Activated B cell treated with CpG ODN at 0.5 μM for 24 hours (primary cell): ENCODE results near the gene CTNNA2. TPM values are rescaled to one million over a fixed set of nuclear protein-coding genes. Genes with fewer than 3 reads are reported as not detected.

Experiments used
- ATAC-seq: fragments of 200-7000 bp; cut with Tn5 transposase; one replicate; pipeline ENCODE4 v1.10.0; 2021; ENCODE audit warnings: low read depth, mild to moderate bottlenecking, moderate library complexity
- CTCF ChIA-PET: fragments of 350-600 bp; sonication (Branson Sonifier 250); formaldehyde crosslinking; loops from one replicate; lab custom pipeline; 2021; ENCODE audit warnings: antibody characterized with exemption; lab: Charles Lee
- POLR2A ChIA-PET: fragments of 350-600 bp; sonication (Branson Sonifier 250); formaldehyde crosslinking; loops from one replicate; lab custom pipeline; 2021; ENCODE audit warnings: antibody characterized with exemption; lab: Charles Lee
- DNase-seq: peaks from one replicate; pipeline ENCODE4 v3.0.0; 2022
- H3K27ac Mint-ChIP-seq: one replicate; pipeline ENCODE4 v1.8.0; 2020; ENCODE audit warnings: mixed read lengths
- H3K27me3 Mint-ChIP-seq: one replicate; pipeline ENCODE4 v1.8.0; 2021; ENCODE audit warnings: mixed read lengths
- H3K36me3 Mint-ChIP-seq: one replicate; pipeline ENCODE4 v1.8.0; 2021; ENCODE audit warnings: low read depth, mixed read lengths
- H3K4me1 Mint-ChIP-seq: one replicate; pipeline ENCODE4 v1.8.0; 2021; ENCODE audit warnings: mixed read lengths
- H3K4me3 Mint-ChIP-seq: one replicate; pipeline ENCODE4 v1.8.0; 2020; ENCODE audit warnings: mild to moderate bottlenecking, mixed read lengths
- H3K9me3 Mint-ChIP-seq: one replicate; pipeline ENCODE4 v1.8.0; 2020; ENCODE audit warnings: mixed read lengths
- CTCF ChIP-seq: fragments of 200-600 bp; IDR thresholded peaks from one replicate; pipeline ENCODE4 v1.8.0; 2022; ENCODE audit warnings: antibody characterized with exemption, mild to moderate bottlenecking
- intact Hi-C: fragments of 100-400 bp; cut with micrococcal nuclease; formaldehyde crosslinking; loops from one replicate; pipeline ENCODE4 v1.15.1; 2024
- total RNA-seq: library from RNA; stranded (reverse); gene quantifications from 2 replicates; pipeline ENCODE4 v1.2.3, GENCODE V29; 2022

CTNNA2 gene
- total RNA-seq, 1 donor from 2014 or later: not detected

- Mint-ChIP-seq H3K27ac (no peak overlapping the region), H3K4me1 (no peaks in the 10 kb centered on the region), H3K9me3 (peaks cover 4% of the 10 kb centered on the region), H3K27me3 (no peaks in the 10 kb centered on the region), H3K36me3 (no peaks in the 10 kb centered on the region), H3K4me3 (no peak overlapping the region)
- intact Hi-C loops: no loop called here
- ChIA-PET CTCF (no interaction called here), POLR2A (no interaction called here)
- ATAC-seq: no peak
- DNase-seq: no peak
- TF ChIP-seq CTCF: no peak
Measured at GRCh38 chr2:79569048-79569447, 56.2 kb downstream of the CTNNA2 start.

GRCh38 chr2:79573895-79574674 lies 61.2 kb downstream of the CTNNA2 start:
- ATAC-seq (no peak), DNase-seq (no peak)
- no peaks in the 10 kb centered on the region for H3K4me1 Mint-ChIP-seq
- ChIA-PET POLR2A (no interaction called here), CTCF (no interaction called here)
- H3K9me3 Mint-ChIP-seq: peaks cover 4% of the 10 kb centered on the region
- no peak overlapping the region for H3K27ac Mint-ChIP-seq
- no peaks in the 10 kb centered on the region for H3K27me3 Mint-ChIP-seq
- H3K4me3 Mint-ChIP-seq: no peak overlapping the region
- no peak for TF ChIP-seq CTCF
- no peaks in the 10 kb centered on the region for H3K36me3 Mint-ChIP-seq
- intact Hi-C loops: no loop called here

GRCh38 chr2:79576451-79576850 lies 63.6 kb downstream of the CTNNA2 start:
- intact Hi-C loops: no loop called here
- Mint-ChIP-seq H3K27me3 (no peaks in the 10 kb centered on the region), H3K4me3 (no peak overlapping the region), H3K4me1 (no peaks in the 10 kb centered on the region), H3K27ac (no peak overlapping the region), H3K36me3 (no peaks in the 10 kb centered on the region), H3K9me3 (peaks cover 5% of the 10 kb centered on the region)
- ChIA-PET CTCF (no interaction called here), POLR2A (no interaction called here)
- no peak for TF ChIP-seq CTCF
- ATAC-seq: no peak
- no peak for DNase-seq

GRCh38 chr2:79578952-79579351 lies 66.1 kb downstream of the CTNNA2 start:
- Mint-ChIP-seq H3K4me3 (no peak overlapping the region), H3K27ac (no peak overlapping the region), H3K4me1 (no peaks in the 10 kb centered on the region), H3K27me3 (no peaks in the 10 kb centered on the region), H3K9me3 (peaks cover 7% of the 10 kb centered on the region), H3K36me3 (no peaks in the 10 kb centered on the region)
- intact Hi-C loops: no loop called here
- TF ChIP-seq CTCF: no peak
- CTCF ChIA-PET: no interaction called here
- no peak for DNase-seq
- POLR2A ChIA-PET: no interaction called here
- no peak for ATAC-seq

- H3K4me1 Mint-ChIP-seq: no peaks in the 10 kb centered on the region
- peaks cover 7% of the 10 kb centered on the region for H3K9me3 Mint-ChIP-seq
- ATAC-seq (no peak), DNase-seq (no peak)
- H3K4me3 Mint-ChIP-seq: no peak overlapping the region
- no peak for TF ChIP-seq CTCF
- H3K27ac Mint-ChIP-seq: no peak overlapping the region
- ChIA-PET POLR2A (no interaction called here), CTCF (no interaction called here)
- H3K36me3 Mint-ChIP-seq: no peaks in the 10 kb centered on the region
- H3K27me3 Mint-ChIP-seq: no peaks in the 10 kb centered on the region
- intact Hi-C loops: no loop called here
Measured at GRCh38 chr2:79580175-79580574, 67.3 kb downstream of the CTNNA2 start.
